GM18520 (cell line): ENCODE measurements around the gene KRTAP10-1.

ENCODE experiments used
- ATAC-seq: cut with Tn5 transposase; IDR thresholded peaks from one replicate; pipeline ENCODE4 v1.9.1; 2021; ENCODE audit not compliant: unreplicated experiment

KRTAP10-1 gene

DNA sequence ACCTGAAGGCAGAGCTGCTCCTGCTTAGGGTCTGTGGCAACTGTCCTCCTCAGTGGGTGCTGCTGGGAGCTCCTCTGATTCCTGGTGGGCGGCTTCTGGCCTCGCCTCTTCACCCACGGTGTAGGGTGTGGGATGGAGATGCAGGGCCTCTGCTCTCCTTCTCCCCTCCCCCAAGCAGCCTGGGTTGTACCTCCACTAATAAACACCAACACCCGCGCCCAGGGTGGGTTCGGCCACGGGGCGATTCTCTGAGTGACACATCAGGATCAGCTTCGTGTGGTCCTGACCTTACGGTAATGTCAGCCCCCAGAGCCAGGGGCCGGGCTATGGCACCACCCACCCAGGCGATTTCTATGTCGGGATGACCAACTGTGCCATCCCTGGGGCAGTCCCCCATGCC lies 23.7 kb downstream of the KRTAP10-1 start:
- ATAC-seq = no peak

DNA sequence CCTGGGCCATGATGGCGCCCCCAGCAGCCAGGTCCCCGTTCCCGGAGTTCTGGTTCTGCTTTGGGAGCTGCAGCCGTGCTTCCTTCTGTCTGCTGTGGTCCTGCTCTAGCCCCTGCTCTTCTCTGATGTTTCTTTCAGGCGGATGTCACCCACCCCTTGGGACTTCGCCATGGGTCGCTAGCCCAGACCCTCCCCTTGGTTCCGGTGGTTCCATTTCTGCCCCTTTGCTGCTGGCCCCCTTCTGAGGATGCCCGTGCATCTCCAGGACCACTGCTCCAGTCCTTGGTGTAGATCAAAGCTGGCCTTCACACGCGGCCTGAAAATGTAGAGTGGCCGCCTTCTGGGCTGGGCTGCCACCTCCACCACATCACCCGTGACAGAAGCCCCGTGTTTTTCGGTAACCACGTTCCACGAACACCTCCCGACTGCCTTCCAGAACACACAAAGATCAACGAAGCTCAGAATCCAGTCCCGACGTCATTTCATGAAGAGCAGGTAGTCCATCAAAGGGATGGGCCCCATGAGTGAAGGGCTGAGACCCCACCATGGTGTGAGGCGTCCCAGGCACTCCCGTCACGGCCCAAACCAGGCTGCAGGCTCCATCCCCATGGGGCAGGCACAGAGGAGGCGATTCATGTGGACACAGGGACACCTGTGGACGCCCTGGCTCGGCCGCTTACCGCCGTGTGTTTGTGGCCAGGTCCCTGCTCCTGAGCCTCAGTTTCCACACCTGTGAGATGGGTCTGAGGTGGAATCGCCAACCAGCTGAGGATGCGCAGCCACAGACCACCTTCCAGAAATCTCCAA lies 24.4 kb downstream of the KRTAP10-1 start:
- ATAC-seq = no peak

DNA sequence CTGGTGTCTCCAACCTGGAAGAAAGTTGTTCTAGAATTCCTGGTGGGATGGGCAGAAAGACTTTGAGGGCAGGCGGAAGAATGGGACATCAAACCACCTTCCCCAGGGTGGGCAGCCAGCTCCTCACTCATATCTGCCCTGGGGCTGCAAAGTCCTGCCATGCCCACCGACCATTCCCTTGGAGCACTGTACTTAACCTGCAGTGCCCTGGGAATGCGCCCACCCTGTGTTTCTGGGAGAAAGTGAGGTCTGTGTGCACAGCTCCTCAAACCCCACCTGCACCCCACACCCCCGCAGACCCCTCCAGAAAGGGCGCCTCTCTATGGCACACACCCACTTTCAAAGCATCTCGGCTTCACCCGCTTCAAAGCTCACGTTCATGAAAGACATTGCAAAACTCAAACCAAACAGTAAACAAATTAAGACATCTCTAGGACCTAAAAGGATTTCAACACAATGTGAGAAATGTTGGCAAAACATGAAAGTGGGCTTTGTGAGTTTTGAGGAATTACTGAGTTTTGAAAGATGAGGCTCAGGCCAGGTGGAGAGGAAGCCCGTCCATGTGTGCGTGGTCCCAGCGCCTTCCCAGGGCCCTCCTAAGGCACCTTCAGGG lies 25.1 kb downstream of the KRTAP10-1 start:
- ATAC-seq = no peak

DNA sequence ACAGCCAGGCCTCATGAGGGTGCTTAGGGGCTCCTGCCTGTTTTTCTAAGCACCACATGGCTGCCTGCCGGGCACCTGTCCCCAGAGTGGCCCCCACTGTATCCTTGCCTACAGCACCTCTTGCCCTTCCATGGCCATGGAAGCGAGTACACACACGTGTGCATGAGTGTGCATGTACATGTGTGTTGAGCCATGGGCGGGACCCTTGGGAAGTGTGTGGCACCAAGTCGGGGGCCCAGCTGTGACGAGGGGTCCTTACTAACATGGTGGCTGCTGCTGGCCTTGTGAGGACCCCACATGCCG lies 25.8 kb downstream of the KRTAP10-1 start:
- ATAC-seq = no peak

DNA sequence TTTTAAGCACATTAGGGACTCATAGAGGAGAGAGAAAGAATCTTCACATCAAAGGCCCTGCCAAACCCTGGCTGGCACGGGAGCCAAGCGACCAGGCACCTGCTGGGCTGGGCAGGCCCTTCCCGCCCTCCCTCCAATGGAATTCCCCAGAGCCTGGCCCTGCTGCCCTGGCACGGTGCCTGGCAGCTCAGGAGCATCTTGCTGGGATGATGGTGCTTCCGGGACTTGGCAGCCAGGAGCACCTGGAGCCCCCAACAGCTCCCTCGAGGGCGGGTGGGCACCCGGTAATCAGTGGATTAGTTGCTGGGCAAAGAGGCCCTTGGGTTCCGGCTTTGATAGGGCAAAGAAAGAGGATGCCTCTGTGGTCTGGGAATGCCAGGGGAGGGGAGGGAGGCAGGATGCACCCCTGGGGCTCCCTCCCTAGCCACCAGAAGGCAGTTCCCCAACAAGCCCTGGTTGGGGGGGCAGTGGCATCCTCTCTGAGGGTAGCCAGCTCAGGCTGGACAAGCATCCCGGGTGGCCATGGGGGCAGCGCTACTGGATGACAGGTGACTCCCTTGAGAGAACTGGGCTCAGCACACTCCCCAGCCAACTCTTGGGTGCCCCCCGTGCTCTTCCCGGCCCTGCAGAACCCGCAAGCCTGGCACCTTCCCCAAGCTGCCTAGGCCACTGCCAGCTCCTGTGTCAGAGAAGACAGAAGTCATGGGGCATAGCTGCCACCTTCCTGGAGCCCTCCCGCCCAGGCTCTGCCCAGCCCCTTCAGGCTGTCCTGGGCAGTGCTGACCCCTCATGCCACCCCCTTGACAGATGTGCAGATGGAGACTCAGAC lies 26.4 kb downstream of the KRTAP10-1 start:
- ATAC-seq = no peak

DNA sequence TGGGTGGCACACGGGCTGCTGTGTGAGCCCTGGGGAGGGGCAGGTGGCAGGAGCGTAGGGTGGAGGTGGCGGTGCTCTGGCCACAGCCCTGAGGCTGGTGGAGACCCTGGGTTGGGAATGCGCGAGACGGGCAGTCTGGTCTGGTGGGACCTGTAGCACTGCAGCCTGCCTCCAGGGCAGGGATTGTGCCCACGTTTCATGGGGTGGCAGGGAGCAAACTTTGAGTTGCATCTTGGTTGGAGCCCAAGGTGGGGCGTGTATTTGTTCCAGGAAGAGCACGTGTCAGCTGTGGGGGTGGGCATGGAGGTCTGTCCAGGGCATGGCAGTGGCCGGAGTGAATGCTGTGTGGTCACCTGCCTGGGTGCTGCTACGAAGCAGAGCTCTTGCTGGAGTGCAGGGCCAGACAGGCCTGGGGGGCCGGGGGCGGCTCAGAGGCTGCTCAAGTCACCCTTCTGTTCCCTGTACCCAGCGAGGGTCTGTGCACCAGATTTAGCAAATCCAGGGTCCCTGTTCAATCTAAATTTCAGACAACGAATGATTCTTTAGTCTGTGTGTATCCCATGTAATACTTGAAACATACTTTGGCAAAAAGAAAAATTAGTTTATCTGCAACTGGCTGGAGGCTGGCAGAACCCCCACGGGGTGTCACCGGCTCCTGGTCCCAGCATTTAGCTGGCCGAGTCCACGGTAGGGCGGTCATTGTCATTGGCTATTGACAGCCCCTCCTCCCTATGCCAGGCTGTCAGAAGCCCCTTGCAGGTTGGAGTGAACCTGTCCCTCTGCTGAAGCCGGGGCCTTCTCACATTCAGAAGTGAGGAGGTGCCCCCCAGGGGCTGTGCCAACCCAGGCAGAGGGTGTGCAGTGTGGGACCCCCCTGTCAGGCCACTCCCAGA lies 27.3 kb downstream of the KRTAP10-1 start:
- no peak for ATAC-seq

DNA sequence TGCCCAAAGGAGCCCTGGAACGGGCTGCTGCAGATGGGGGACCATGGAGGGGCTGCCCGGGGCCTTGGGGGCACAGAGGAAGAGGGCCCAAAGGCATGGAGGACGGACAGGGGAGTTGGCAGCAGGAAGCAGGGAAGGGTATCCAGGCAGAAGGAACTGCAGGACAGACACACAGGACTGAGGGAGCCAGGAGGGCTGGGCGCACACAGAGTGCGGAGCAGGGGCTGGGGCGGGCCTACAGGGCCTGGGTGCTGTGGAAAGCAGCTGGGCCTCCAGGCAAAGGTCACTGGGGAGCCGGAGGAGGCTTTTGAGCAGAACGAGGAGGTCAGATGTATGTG lies 28.1 kb downstream of the KRTAP10-1 start:
- ATAC-seq = no peak

DNA sequence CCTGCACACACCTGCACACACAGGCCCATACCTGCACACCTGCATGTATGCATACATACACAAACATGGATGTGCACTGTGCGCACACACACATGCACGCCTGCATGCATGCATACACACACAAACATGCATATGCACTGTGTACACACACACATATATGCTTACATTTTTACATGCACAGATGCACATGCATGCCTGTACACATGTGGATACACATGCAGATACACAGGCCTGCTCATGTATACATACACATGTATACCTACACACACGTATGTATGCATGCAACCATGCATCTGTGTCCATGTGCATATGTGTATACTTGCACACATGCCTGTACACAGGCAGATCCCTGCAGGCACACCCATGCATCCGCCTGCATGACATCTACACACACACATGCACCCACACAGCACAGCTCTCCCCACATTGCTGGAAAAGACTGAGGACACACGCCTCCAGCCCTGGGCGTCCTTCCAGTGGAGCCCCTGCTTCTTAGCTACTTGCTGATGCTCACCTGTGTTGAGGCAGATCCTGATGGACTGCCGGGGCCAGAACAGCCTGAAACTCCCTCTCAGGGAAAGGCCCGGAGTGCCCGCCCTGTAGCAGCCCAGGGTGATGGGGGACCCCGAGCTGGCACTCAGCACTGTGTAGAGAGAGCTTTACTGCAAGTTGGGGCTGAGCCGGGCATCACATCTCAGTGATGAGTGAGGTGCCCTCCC lies 28.6 kb downstream of the KRTAP10-1 start:
- ATAC-seq = no peak

DNA sequence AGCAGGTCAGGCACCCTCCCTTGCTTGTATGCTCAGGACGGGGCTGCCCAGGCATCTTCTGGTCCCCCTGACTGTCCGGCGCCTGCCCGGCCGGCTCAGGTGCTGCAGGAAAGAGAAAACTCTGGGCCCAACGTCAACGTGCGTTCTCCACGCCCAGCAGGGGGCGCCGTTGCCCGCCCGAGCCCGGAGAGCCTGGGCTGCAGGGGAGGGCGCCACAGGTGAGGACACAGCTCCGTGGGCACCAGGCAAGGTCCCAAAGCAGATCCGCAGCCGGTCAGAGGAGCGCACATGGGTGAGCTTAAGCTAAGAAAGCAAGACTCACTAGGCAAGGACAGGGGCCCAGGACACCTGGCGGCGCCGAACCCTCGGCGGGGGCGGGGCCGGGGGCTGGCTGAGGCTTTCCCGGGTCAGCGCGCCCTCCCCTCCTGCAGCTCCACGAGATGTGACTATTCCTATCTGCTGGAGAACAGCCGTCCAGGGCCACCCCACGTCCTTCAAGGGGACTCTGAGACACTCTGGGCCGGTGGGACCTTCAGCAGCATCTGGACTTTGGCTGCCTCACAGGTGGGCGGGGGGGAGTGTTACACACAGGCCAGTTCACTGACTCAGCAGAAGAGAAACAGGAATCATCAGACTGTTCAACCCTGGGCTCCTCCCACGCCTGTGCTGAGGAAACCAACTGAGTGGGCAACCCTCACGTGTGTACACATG lies 29.3 kb downstream of the KRTAP10-1 start:
- ATAC-seq = no peak

DNA sequence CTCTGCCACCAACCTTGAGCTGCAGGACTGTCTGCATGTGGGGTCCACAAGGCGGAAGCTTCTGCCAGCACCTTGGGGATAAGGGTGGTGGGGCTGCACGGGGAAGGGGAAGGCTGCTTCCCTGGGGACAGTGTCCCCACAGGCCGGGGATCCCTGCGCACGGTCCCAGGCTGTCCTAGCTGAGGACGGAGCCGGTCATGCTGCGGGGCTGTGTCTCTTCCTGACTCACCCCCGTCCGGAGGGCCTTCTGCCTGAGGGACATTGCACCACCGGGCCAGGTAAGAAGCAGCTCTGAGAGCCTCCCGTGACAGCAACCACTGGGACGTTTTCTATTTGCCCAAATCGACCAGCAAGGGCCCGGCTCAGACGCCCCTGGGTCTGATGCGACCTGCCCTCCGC lies 29.9 kb downstream of the KRTAP10-1 start:
- ATAC-seq = no peak

DNA sequence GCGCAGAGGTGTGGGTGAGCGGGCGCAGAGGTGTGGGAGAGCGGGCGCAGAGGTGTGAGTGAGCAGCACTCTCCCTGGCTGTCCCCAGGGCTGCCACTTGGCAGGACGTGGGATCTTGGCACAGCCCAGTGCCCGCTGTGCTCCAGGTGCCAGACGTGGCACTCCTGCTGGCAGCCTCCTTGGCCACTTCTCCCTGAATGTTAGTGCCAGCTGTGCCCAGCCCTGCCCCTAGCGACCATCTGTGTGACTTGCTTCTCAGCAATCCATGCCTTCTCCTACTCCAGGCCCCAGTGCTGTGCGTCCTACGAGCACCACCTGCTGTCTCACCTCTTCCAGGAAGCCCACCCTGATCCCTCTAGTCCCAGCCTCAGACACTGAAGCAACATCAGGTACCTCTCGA lies 30.5 kb downstream of the KRTAP10-1 start:
- ATAC-seq = no peak

DNA sequence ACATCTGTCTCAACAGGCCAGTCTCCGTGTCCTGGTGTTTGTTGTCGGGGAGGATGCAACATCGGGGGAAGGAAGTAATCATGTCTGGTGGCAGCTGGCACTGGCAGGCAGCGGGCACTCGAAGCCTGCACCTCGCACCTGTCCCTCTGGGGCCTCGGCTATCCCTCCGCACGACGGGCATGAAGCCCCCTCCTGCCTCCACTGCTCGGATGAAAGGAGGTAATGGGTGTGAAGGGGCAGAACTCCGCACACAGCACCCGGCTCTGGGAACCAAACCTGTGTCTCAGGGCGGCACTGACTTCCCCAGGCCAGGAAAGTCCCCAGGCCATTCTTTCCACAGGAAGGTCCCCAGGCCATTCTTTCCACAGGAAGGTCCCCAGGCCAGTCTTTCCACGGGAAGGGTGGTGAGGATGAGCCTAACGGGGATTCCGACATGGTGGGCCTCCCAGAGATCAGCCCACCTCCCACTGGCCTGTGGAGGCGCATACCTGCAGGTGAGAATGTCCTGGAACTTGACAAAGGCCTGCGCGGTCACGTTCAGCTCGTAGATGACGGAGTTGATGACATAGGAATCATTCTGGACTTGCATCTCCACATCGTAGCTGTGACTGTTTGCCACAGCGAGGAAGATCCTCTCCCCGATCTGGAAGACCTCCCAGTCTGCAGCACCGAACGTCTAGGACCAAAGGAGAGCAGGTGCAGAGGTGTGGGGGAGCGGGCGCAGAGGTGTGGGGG lies 31.1 kb downstream of the KRTAP10-1 start:
- no peak for ATAC-seq

DNA sequence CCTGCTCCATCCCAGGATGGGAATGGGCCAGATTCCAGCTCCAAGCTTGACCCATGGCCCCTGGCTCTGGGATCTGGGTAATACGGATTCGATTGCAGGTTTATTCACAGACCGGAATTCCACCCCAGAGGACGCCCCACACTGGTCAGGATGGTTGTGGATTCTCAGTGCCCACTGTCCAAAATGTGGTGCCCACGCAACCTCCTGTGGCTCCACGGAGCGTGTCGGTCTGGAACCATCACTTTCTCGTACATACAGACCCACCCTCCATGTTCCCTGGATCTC lies 31.6 kb downstream of the KRTAP10-1 start:
- ATAC-seq = no peak

DNA sequence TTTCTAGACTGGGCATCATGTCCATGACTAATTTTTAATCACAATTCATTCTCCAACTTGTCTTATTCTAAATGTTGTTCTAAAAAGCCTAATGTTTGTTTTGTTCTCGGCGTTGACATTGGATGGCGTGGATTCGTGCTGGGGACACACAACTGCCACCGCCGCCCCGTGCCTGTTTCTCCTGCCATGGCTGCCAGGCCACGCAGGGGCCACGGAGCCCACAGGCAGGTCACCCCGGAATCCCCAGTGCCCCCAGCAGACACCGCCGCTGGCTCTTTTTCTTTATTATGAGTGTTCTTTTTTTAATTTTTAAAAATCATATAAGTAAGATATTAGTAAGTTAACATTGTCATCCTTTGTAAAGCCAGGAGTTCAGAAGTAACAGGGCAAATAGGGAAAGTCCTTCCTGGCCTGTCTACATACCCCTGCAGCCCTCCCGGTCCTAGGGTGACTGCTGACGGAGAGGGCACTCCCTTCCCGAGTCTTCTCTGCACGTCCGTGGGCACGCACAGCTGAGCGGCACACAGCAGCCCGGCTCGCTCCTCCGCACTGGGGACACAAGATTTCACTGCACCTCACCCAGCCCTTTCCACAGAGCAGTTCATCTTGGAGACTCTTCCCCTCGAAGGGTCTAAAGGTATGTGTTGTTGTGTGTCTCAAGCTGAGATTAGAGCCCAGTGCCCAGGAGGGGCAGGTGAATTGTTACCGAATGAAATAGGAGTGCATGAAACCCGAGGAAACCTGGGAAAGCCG lies 32.1 kb downstream of the KRTAP10-1 start:
- no peak for ATAC-seq

DNA sequence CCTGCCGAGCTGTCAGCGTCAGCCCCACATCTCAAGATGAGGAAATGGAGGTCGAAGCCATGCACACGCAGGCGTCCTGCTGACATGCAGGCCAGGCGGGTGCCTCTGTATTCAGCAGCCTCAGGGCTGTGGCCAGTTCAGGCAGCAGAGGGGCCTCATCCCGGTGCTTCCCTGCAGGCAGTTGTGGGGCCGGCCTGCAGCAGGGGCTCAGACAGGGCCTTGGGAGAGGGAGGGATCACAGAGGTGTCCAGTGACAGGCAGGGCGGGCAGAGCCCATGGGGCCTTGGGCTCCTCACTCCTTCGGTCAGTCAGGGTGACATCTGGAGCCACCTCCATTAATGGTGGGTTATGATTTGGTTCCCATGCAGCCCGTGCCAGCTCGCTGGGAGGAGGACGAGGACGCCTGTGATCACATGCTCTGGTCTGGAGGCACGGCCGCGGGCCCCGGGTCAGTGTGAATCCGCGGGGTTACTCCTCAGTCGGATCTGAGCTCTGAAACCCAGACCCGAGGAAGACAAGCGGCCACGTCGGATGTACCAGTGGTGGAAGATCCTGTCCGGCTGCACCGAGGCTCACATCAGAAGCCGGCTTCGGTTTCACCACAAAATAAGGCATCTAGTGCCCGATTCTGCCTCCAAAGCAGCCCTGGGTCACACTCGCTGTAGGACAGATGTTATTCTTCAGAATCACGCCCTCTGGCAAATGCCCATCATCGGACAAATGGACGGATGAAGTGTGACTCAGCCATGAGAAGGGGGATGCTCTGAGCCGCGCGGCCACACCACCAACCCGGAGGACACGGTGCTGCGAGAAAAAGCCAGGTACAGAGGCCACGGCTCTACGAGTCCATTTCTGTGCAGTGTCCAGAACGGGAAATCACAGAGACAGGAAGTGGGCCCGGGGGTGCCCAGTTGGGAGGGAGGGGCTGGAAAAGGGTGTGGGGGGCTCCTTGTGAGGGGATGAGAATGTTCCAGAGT lies 33.4 kb downstream of the KRTAP10-1 start:
- no peak for ATAC-seq

DNA sequence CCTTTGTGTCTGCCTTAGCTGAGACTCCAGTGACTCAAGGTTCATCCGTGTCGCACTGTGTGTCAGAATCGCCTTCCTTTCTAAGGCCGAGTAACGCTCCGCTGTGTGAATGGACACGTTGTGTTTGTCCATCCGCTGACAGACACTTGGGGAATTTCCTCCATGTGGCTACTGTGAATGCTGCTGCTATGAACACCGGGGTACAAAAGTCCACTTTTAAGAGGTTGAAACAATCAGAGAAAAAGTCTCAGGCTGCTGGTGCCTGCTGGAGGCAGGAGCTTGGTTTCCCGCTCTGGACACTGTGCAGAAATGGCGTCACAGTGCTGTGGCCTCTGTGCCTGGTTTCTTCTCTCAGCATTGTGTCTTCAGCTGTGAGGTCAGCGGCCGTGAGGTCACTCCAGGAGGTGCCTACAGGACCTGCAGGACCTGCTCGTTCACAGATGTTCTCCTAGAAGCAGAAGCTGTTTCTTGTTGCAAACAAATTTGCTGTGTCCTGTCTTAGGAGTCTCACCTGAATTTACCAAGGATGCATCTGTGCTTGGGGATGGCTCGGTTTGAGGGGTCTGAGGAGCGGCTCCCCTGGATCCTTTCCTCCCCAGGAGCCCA lies 34.2 kb downstream of the KRTAP10-1 start:
- no peak for ATAC-seq

DNA sequence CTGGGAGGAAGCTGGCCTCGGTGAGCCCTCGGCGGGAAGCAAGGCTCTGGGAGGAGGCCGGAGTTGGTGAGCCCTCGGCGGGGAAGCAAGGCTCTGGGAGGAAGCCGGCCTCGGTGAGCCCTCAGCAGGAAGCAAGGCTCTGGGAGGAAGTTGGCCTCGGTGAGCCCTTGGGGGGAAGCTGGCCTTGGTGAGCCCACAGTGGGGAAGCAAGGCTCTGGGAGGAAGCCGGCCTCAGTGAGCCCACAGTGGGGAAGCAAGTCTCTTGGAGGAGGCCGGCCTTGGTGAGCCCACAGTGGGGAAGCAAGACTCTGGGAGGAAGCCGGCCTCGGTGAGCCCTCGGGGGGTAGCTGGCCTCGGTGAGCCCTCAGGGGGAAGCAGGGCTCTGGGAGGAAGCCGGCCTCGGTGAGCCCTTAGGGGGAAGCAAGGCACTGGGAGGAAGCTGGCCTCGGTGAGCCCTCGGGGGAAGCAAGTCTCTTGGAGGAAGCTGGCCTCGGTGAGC lies 36.0 kb downstream of the KRTAP10-1 start:
- ATAC-seq = no peak
